Measurements from ENCODE around the gene EIF6.

DNA sequence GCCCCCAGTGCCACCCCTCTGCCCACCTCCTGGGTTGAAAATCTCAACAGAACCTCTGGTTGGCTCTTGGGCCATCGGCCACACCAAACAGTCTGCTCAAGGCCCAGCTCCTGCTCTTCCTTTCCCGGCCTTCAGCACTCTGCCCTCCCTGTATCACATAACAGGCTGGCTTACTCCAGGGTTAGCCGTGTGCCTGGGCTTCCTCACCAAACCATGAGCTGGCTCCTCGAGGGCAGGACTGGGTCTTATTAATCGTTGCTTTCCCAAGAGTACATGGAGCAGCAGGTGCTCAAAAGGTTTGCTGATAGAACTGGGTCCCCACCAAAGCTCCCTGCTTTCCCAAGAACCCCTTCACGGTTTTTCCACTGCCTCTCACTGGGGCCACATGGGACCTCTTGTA is 20.4 kb upstream of the EIF6 start:
- TF ChIP-seq, protein P1, sequence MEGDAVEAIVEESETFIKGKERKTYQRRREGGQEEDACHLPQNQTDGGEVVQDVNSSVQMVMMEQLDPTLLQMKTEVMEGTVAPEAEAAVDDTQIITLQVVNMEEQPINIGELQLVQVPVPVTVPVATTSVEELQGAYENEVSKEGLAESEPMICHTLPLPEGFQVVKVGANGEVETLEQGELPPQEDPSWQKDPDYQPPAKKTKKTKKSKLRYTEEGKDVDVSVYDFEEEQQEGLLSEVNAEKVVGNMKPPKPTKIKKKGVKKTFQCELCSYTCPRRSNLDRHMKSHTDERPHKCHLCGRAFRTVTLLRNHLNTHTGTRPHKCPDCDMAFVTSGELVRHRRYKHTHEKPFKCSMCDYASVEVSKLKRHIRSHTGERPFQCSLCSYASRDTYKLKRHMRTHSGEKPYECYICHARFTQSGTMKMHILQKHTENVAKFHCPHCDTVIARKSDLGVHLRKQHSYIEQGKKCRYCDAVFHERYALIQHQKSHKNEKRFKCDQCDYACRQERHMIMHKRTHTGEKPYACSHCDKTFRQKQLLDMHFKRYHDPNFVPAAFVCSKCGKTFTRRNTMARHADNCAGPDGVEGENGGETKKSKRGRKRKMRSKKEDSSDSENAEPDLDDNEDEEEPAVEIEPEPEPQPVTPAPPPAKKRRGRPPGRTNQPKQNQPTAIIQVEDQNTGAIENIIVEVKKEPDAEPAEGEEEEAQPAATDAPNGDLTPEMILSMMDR (conservative IDR thresholded peaks at IDR 0.05; ENCODE audit: low read depth, low read length) = no peak
- no peak for TF ChIP-seq EZH2 (IDR thresholded peaks at IDR 0.05; ENCODE audit: borderline replicate concordance, low read depth, low read length, poor library complexity, severe bottlenecking)
